Measurements from ENCODE around the gene MEF2B.
A peak's percentile ranks its signal among the peaks of the same experiment; 100 is the strongest.

Gene MEF2B

GRCh38 chr19:19185853-19186740 is 16.0 kb upstream of the MEF2B start:
- Histone ChIP-seq H3K27ac (ENCODE audit: low read length) (no peak overlapping the region), H3K27me3 (ENCODE audit: insufficient read depth, low read length, poor library complexity) (no peaks in the 10 kb centered on the region), H4K20me1 (ENCODE audit: insufficient read depth, low read length) (peaks cover 20% of the 10 kb centered on the region; the same call in 1 of the 2 replicates), H3K4me3 (ENCODE audit: low read depth in 1 of 2, low read length in 2 of 2) (no peak overlapping the region), H3K9me3 (ENCODE audit: insufficient read depth, low read length, severe bottlenecking) (no peaks in the 10 kb centered on the region), H3K9ac (ENCODE audit: low read depth, low read length) (no peak overlapping the region), H3K36me3 (ENCODE audit: insufficient read depth, low read length) (peaks cover 36% of the 10 kb centered on the region), H3K4me1 (ENCODE audit: insufficient read depth, low read length) (peaks cover 22% of the 10 kb centered on the region), H3K4me2 (ENCODE audit: insufficient read depth, low read length) (no peak overlapping the region), H2AFZ (ENCODE audit: low read depth, low read length) (no peak overlapping the region), H3K79me2 (ENCODE audit: insufficient read depth, low read length) (peaks cover 27% of the 10 kb centered on the region)
- TF ChIP-seq EZH2 (IDR thresholded peaks at IDR 0.05; ENCODE audit: borderline replicate concordance, low read depth, low read length, severe bottlenecking): no peak
- TF ChIP-seq, protein P1, sequence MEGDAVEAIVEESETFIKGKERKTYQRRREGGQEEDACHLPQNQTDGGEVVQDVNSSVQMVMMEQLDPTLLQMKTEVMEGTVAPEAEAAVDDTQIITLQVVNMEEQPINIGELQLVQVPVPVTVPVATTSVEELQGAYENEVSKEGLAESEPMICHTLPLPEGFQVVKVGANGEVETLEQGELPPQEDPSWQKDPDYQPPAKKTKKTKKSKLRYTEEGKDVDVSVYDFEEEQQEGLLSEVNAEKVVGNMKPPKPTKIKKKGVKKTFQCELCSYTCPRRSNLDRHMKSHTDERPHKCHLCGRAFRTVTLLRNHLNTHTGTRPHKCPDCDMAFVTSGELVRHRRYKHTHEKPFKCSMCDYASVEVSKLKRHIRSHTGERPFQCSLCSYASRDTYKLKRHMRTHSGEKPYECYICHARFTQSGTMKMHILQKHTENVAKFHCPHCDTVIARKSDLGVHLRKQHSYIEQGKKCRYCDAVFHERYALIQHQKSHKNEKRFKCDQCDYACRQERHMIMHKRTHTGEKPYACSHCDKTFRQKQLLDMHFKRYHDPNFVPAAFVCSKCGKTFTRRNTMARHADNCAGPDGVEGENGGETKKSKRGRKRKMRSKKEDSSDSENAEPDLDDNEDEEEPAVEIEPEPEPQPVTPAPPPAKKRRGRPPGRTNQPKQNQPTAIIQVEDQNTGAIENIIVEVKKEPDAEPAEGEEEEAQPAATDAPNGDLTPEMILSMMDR (IDR thresholded peaks at IDR 0.05; ENCODE audit: borderline replicate concordance, extremely low read depth, low read length, poor library complexity, severe bottlenecking): peak; percentile 85
- DNase-seq (peak; percentile 68), ATAC-seq (ENCODE audit: insufficient read depth, low read depth) (peak; percentile 97)

DNA sequence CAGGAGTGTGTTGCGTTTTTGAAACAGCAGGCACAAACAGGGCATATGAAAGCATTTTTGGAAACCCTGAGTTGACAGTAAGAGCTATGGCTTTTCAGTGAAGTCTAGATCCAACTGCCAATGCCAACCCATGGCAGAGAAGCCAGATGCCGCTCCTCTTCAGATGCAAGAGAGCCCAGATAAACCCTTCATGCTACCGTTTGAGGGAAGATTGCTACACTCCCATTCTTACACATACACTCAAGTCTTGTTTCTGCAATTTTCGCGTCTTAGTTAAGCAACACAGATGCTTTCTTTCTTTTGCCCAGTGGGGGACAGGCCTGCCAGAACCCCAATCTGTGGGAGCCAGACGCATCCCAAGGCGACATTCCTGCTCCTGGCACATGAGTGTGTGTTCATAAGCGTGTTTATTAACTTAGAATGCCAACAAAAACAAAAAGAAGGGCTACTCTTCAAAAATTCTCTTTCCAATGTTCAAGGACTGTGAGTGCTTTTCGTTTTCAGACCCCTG is 11.5 kb upstream of the MEF2B start:
- Histone ChIP-seq H3K79me2 (ENCODE audit: insufficient read depth, low read length) (peaks cover 3% of the 10 kb centered on the region; the same call in 1 of the 2 replicates), H3K27me3 (ENCODE audit: insufficient read depth, low read length, poor library complexity) (no peaks in the 10 kb centered on the region), H3K4me3 (ENCODE audit: low read depth in 1 of 2, low read length in 2 of 2) (no peak overlapping the region), H3K27ac (ENCODE audit: low read length) (no peak overlapping the region), H2AFZ (ENCODE audit: low read depth, low read length) (no peak overlapping the region), H3K9ac (ENCODE audit: low read depth, low read length) (no peak overlapping the region), H3K4me2 (ENCODE audit: insufficient read depth, low read length) (no peak overlapping the region), H3K36me3 (ENCODE audit: insufficient read depth, low read length) (peaks cover 63% of the 10 kb centered on the region), H3K4me1 (ENCODE audit: insufficient read depth, low read length) (no peaks in the 10 kb centered on the region), H3K9me3 (ENCODE audit: insufficient read depth, low read length, severe bottlenecking) (no peaks in the 10 kb centered on the region), H4K20me1 (ENCODE audit: insufficient read depth, low read length) (0 out of 2 replicates have a peak, but pooled peaks cover 7% of the 10 kb centered on the region)
- no peak for ATAC-seq (ENCODE audit: insufficient read depth, low read depth)
- TF ChIP-seq, protein P1 (IDR thresholded peaks at IDR 0.05; ENCODE audit: borderline replicate concordance, extremely low read depth, low read length, poor library complexity, severe bottlenecking): no peak
- TF ChIP-seq EZH2 (IDR thresholded peaks at IDR 0.05; ENCODE audit: borderline replicate concordance, low read depth, low read length, severe bottlenecking): no peak
- no peak for DNase-seq

- no peak overlapping the region for H3K4me3 ChIP-seq (ENCODE audit: low read depth in 1 of 2, low read length in 2 of 2)
- H2AFZ ChIP-seq (ENCODE audit: low read depth, low read length): no peak overlapping the region
- DNase-seq (no peak), ATAC-seq (ENCODE audit: insufficient read depth, low read depth) (no peak)
- no peaks in the 10 kb centered on the region for H3K9me3 ChIP-seq (ENCODE audit: insufficient read depth, low read length, severe bottlenecking)
- 0 out of 2 replicates have a peak, but pooled peaks cover under 1% of the 10 kb centered on the region for H4K20me1 ChIP-seq (ENCODE audit: insufficient read depth, low read length)
- H3K36me3 ChIP-seq (ENCODE audit: insufficient read depth, low read length): peaks cover 52% of the 10 kb centered on the region
- H3K27me3 ChIP-seq (ENCODE audit: insufficient read depth, low read length, poor library complexity): no peaks in the 10 kb centered on the region
- no peaks in the 10 kb centered on the region for H3K79me2 ChIP-seq (ENCODE audit: insufficient read depth, low read length)
- no peaks in the 10 kb centered on the region for H3K4me1 ChIP-seq (ENCODE audit: insufficient read depth, low read length)
- H3K9ac ChIP-seq (ENCODE audit: low read depth, low read length): no peak overlapping the region
- H3K4me2 ChIP-seq (ENCODE audit: insufficient read depth, low read length): no peak overlapping the region
- H3K27ac ChIP-seq (ENCODE audit: low read length): no peak overlapping the region
- TF ChIP-seq, protein P1 (IDR thresholded peaks at IDR 0.05; ENCODE audit: borderline replicate concordance, extremely low read depth, low read length, poor library complexity, severe bottlenecking): no peak
- TF ChIP-seq EZH2 (IDR thresholded peaks at IDR 0.05; ENCODE audit: borderline replicate concordance, low read depth, low read length, severe bottlenecking): no peak
Observed at GRCh38 chr19:19179548-19180441, 9.7 kb upstream of the MEF2B start.
